GM20431 (cell line): ENCODE measurements around the gene CCDC149.

Source experiments
- in situ Hi-C: fragments of 300-500 bp; cut with MseI, MboI; formaldehyde crosslinking; loops from one replicate; pipeline ENCODE4 v1.15.0; 2020; ENCODE audit warnings: low sequenced_read_pairs; ENCODE audit not compliant: unreplicated experiment

CCDC149 gene

GRCh38 chr4:24912252-24913118 is at the start of gene CCDC149:
CCDC149 (minus strand) TSS chr4:24913042; CDS start chr4:24912864, 178 bp downstream.
- in situ Hi-C loops, result no loop called here

GRCh38 chr4:24957886-24958285 is 45.0 kb upstream of the CCDC149 start:
- in situ Hi-C loops, result no loop called here

- in situ Hi-C loops, result no loop called here
Measured at GRCh38 chr4:24956763-24957162, 43.9 kb upstream of the CCDC149 start.

- in situ Hi-C loops, result no loop called here
Measured at GRCh38 chr4:24956091-24956490, 43.2 kb upstream of the CCDC149 start.

- in situ Hi-C loops, result no loop called here
Measured at GRCh38 chr4:24952667-24953066, 39.8 kb upstream of the CCDC149 start.

- in situ Hi-C loops, result no loop called here
Measured at GRCh38 chr4:24949970-24950369, 37.1 kb upstream of the CCDC149 start.

GRCh38 chr4:24937917-24938281 is 25.1 kb upstream of the CCDC149 start:
- in situ Hi-C loops, result no loop called here

GRCh38 chr4:24937176-24937916 is 24.5 kb upstream of the CCDC149 start:
- in situ Hi-C loops, result no loop called here

GRCh38 chr4:24935856-24936255 is 23.0 kb upstream of the CCDC149 start:
- in situ Hi-C loops, result no loop called here

- in situ Hi-C loops, result no loop called here
Measured at GRCh38 chr4:24934311-24934710, 21.5 kb upstream of the CCDC149 start.

- in situ Hi-C loops, result no loop called here
Measured at GRCh38 chr4:24933684-24934275, 20.9 kb upstream of the CCDC149 start.

GRCh38 chr4:24932515-24933225 is 19.8 kb upstream of the CCDC149 start:
- in situ Hi-C loops, result no loop called here

GRCh38 chr4:24930151-24930550 is 17.3 kb upstream of the CCDC149 start:
- in situ Hi-C loops, result no loop called here

- in situ Hi-C loops, result no loop called here
Measured at GRCh38 chr4:24928708-24929107, 15.9 kb upstream of the CCDC149 start.

- in situ Hi-C loops, result no loop called here
Measured at GRCh38 chr4:24927049-24927448, 14.2 kb upstream of the CCDC149 start.

GRCh38 chr4:24924309-24924781 is 11.5 kb upstream of the CCDC149 start:
- in situ Hi-C loops, result no loop called here

GRCh38 chr4:24923550-24923949 is 10.7 kb upstream of the CCDC149 start:
- in situ Hi-C loops, result no loop called here

- in situ Hi-C loops, result no loop called here
Measured at GRCh38 chr4:24923002-24923401, 10.2 kb upstream of the CCDC149 start.

GRCh38 chr4:24922416-24922815 is 9.6 kb upstream of the CCDC149 start:
- in situ Hi-C loops, result no loop called here

GRCh38 chr4:24921491-24921890 is 8.6 kb upstream of the CCDC149 start:
- in situ Hi-C loops, result no loop called here
